Measurements from ENCODE around the gene AFP. TPM values are rescaled to one million over a fixed set of nuclear protein-coding genes. Genes with fewer than 3 reads are reported as not detected.

Gene AFP
- total RNA-seq, 1 experiment from 2014 or later: 4.9 TPM

- H3K79me2 ChIP-seq (ENCODE audit: insufficient read depth, low read length): no peaks in the 10 kb centered on the region
- H3T11ph ChIP-seq (ENCODE audit: low read length): no peak overlapping the region
- no peak overlapping the region for H2AFZ ChIP-seq (ENCODE audit: low read length)
- TF ChIP-seq, protein P1, sequence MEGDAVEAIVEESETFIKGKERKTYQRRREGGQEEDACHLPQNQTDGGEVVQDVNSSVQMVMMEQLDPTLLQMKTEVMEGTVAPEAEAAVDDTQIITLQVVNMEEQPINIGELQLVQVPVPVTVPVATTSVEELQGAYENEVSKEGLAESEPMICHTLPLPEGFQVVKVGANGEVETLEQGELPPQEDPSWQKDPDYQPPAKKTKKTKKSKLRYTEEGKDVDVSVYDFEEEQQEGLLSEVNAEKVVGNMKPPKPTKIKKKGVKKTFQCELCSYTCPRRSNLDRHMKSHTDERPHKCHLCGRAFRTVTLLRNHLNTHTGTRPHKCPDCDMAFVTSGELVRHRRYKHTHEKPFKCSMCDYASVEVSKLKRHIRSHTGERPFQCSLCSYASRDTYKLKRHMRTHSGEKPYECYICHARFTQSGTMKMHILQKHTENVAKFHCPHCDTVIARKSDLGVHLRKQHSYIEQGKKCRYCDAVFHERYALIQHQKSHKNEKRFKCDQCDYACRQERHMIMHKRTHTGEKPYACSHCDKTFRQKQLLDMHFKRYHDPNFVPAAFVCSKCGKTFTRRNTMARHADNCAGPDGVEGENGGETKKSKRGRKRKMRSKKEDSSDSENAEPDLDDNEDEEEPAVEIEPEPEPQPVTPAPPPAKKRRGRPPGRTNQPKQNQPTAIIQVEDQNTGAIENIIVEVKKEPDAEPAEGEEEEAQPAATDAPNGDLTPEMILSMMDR (conservative IDR thresholded peaks at IDR 0.05): no peak
- Mint-ChIP-seq H3K36me3 (ENCODE audit: insufficient read depth in 1 of 3, low read depth in 3 of 3) (no peaks in the 10 kb centered on the region), H3K9me3 (no peaks in the 10 kb centered on the region), H3K4me1 (no peaks in the 10 kb centered on the region), H3K27me3 (ENCODE audit: low read depth) (no peaks in the 10 kb centered on the region), H3K4me3 (no peak overlapping the region), H3K27ac (no peak overlapping the region)
- H3K4ac ChIP-seq (ENCODE audit: low read depth, low read length): no peak overlapping the region
- no peaks in the 10 kb centered on the region for H3K27me3 ChIP-seq (ENCODE audit: insufficient read depth, low read length)
- H2BK20ac ChIP-seq (ENCODE audit: low read depth, low read length, poor library complexity, severe bottlenecking): no peak overlapping the region
- no peak for DNase-seq
- no peak overlapping the region for H2BK120ac ChIP-seq (ENCODE audit: low read depth, low read length, poor library complexity, severe bottlenecking)
- H3K56ac ChIP-seq (ENCODE audit: insufficient read length, low read depth, low read length): no peak overlapping the region
- no CpG with 5 or more reads among the region's 5 CpGs for WGBS (ENCODE audit: extremely low coverage, insufficient read length, low lambda C conversion rate)
- no peaks in the 10 kb centered on the region for H4K20me1 ChIP-seq (ENCODE audit: control insufficient read depth, insufficient read depth, insufficient read length)
- no peak overlapping the region for H2BK15ac ChIP-seq (ENCODE audit: low read depth, low read length)
- no peak overlapping the region for H2BK5ac ChIP-seq (ENCODE audit: insufficient read length, low read length)
- no peaks in the 10 kb centered on the region for H3K4me1 ChIP-seq (ENCODE audit: insufficient read depth, low read length)
- H3K9ac ChIP-seq (ENCODE audit: extremely low read depth, insufficient read length, low read length): no peak overlapping the region
- no peak overlapping the region for H3K23ac ChIP-seq (ENCODE audit: insufficient read length, low read depth, low read length)
- H3K27ac ChIP-seq (ENCODE audit: insufficient read length, low read depth, low read length): no peak overlapping the region
- no peak overlapping the region for H4K8ac ChIP-seq (replicated peaks; ENCODE audit: insufficient read length, low read depth, low read length)
- H3K18ac ChIP-seq (ENCODE audit: insufficient read length, low read depth, low read length): no peak overlapping the region
- no peak overlapping the region for H4K91ac ChIP-seq (ENCODE audit: insufficient read length, low read depth, low read length)
- H2AK5ac ChIP-seq (ENCODE audit: insufficient read length, low read length): no peak overlapping the region
- H3K23me2 ChIP-seq (ENCODE audit: insufficient read length, low read depth, low read length, poor library complexity, severe bottlenecking): no peaks in the 10 kb centered on the region
- no peak overlapping the region for H3K14ac ChIP-seq (ENCODE audit: insufficient read depth, low read length)
- H4K5ac ChIP-seq (ENCODE audit: insufficient read length, low read depth, low read length): no peak overlapping the region
- no peaks in the 10 kb centered on the region for H3K9me3 ChIP-seq (ENCODE audit: control insufficient read depth, low read depth, low read length)
- no peak overlapping the region for H2BK12ac ChIP-seq (ENCODE audit: insufficient read length, low read depth, low read length)
- H3K4me2 ChIP-seq (ENCODE audit: insufficient read depth, insufficient read length, low read length): no peak overlapping the region
- no peaks in the 10 kb centered on the region for H3K79me1 ChIP-seq (ENCODE audit: insufficient read depth, low read depth, low read length, poor library complexity, severe bottlenecking)
These were observed 3.6 kb upstream of the AFP start for GRCh38 chr4:73432169-73433000.
